Jurkat, Clone E6-1 (cell line): ENCODE results near the gene NCMAP.
A peak's percentile ranks its signal among the peaks of the same experiment; 100 is the strongest.

Experiments
- DNase-seq: peaks from one replicate; pipeline ENCODE4 v3.0.0-alpha.2; 2011; ENCODE audit warnings: low read depth, low spot score
- H3K4me3 ChIP-seq: 2 replicates; pipeline ENCODE4 v1.5.1; 2011; ENCODE audit warnings: mild to moderate bottlenecking, low read length, control low read depth, moderate library complexity

The NCMAP gene

DNA sequence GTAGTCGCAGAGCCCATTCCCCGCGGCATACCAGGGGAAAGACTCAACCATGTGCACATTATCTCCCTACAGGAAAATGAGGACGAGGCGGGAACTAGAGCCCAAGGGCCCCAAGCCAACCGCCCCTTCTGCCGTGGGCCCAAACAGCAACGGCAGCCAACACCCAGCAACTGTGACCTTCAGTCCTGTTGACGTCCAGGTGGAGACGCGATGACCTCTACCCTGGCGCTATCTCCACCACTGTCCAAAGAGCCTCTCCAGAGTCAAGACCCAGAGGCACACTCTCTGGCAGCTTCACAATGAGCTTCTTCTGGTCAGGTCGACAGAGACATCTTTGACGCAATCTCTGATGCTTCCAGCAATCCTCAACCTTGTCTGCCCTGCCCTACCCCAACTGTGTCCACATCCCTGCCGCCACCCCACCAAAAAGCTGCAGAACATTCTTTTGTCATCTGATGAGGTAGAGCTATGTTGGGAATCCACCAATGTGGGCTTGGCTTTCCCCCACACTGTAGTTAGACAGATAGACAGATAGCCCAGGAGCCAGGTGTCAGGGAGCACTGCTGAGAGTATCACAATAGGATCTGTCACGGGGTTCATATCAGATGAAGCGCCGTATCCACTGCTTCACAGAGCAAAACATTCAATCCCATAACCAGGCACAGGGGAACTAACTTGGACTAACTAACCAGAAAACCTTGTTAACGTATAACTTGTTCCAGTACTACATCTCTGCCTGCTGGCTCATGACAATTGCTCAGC is 49.8 kb downstream of the NCMAP start:
- DNase-seq, result no peak
- no peak overlapping the region for H3K4me3 ChIP-seq

DNA sequence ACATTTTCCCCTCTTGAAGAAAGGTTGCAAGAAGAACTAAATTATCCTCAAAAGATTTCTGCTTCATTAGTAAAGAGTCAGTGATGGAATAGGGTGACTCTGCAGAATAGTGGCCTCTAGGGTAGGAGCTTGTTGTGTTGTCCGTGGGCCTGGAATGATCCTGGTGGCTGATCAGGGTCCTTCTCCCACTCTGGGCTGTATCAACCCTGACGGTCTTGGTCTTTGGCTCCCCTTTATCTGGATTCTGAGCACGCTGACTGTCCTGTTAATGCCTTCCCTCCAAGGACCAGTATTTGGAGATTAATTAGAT is 50.4 kb downstream of the NCMAP start:
- H3K4me3 ChIP-seq, result no peak overlapping the region
- DNase-seq, result no peak

- DNase-seq, result no peak
These were observed 50.7 kb downstream of the NCMAP start for GRCh38 chr1:24606621-24607020.

DNA sequence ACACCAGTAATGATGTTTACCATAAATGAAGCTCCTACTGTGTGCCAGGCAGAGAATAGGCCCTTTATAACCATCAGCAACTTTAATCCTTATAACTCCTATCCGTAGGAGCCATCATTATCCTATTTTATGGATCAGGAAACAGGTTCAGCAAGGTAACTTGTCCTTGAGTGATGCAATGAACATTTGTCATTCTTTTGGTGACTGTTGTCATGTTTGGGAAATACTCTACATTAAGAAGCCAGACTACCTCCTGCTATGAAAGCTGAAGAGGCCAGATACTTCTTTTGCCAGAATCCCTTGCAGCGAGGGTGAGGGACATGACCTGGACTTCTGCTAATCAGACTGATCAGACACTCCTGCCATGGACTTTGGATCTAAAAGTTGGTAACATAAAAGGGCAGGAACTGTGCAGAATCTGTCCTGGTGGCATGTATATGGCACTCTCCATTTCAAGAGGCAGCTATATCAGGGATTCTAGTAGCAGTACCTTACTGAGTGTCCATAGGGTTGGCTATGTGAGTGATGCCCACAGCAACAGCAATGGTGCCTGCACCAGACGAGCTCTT is 54.1 kb downstream of the NCMAP start:
- no peak for DNase-seq
- H3K4me3 ChIP-seq, result no peak overlapping the region

More at GRCh38 chr1:24606621-24607020, 50.7 kb downstream of the NCMAP start:
- no peak overlapping the region for H3K4me3 ChIP-seq

DNA sequence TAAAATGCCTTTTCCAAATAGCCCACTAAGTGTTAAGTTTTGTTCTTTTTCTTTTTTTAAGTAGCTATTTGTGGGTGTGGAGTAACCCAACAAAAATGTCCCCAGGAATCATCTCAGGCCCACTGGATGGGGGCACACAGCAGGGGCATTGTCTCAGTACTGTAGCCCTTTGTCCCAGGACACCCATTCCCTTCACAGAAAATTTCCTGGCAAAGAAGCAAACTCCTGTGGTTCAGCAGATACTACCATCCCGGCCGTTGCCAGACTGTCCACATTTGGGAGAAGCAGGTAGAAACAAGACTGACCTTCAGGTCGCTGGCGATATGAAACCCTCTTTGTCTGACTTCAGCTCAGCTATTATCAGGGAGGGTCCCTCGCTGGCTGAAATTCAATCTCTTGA is 63.5 kb downstream of the NCMAP start:
- H3K4me3 ChIP-seq, result no peak overlapping the region
- DNase-seq, result no peak

DNA sequence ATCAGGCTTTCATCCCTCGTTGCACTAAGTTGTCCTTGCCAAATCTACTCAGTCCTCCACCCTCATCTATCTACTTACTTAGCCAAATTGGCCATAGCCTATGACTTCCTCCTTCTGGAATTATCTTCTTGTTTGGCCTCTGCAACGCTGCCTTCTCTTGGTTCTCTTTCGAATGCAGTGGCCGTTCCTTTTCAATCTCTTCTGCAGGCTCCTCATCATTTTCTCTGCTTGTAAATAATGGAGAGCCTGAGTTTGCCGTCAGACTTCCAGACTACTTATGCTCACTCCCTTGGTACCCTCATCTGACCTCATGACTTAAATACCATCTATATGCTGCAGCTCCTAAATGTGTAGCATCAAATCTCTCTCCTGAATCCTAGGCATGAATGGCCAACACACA is 64.8 kb downstream of the NCMAP start:
- H3K4me3 ChIP-seq, result no peak overlapping the region
- no peak for DNase-seq

GRCh38 chr1:24621121-24621520 is 65.2 kb downstream of the NCMAP start:
- H3K4me3 ChIP-seq, result no peak overlapping the region
- no peak for DNase-seq

DNA sequence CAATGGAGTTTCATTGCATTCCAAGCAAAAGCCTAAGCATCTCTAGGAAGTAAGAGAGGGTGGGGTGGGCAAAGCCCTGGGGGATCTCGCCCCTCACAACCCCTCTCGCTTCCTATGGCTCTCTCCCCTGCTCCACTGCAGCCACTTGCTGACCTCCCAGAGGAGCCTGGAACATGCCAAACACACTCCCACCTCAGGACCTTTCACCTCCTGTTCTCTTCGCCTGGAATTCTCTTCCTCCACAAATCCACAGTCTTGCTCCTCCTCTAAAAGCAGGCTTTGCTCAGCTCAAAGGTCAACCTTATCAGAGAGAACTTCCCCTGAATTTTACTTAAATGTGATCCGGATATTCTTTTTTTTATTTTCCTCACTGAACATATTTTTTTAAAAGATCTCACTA is 66.3 kb downstream of the NCMAP start:
- no peak overlapping the region for H3K4me3 ChIP-seq
- no peak for DNase-seq

DNA sequence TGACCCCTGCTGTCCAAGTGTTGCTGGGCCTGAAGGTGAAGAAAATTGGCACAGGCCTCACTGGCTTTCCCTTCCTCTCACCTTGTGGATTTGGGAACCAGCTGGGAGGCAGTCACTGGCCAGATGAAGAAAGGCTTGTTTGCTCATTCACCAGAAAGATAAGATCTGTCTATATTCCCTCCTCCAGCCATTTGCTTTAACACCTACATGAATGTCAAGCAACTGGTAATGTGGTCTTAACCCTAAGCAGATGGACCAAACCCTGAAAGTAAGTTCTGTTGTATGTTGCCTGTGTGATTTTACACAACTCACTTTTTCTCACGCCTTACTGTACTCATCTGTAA is 76.9 kb downstream of the NCMAP start:
- no peak overlapping the region for H3K4me3 ChIP-seq
- no peak for DNase-seq

DNA sequence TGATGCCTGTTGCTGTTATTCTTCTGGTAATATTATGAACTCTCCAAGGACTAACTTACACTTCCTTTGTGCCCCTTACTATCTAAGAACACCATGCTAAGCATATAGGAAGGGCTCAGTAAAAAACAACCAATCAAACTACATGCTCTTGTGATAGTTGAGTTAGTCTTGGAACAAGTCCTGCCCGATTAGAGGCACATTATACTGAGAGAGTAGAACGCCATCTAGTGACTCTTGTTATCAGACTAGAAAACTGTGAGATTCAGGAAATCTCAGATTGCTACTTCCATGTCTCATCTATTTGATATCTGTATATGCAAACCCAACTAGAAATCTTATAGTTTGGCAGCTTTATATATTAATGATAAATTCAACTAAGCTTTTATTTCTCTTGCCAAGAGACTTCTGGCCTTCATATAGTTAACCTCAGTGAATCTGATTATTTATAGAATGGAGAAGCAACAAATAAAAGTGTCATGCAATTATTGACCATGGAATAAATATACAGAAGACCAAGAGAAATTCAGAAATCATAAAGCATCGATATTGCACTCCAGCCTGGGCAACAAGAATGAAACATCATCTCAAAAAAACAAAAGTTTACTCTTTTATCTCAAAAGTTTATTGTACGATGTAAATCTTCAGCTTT is 79.4 kb downstream of the NCMAP start:
- DNase-seq, result peak; percentile 68
- H3K4me3 ChIP-seq, result no peak overlapping the region

DNA sequence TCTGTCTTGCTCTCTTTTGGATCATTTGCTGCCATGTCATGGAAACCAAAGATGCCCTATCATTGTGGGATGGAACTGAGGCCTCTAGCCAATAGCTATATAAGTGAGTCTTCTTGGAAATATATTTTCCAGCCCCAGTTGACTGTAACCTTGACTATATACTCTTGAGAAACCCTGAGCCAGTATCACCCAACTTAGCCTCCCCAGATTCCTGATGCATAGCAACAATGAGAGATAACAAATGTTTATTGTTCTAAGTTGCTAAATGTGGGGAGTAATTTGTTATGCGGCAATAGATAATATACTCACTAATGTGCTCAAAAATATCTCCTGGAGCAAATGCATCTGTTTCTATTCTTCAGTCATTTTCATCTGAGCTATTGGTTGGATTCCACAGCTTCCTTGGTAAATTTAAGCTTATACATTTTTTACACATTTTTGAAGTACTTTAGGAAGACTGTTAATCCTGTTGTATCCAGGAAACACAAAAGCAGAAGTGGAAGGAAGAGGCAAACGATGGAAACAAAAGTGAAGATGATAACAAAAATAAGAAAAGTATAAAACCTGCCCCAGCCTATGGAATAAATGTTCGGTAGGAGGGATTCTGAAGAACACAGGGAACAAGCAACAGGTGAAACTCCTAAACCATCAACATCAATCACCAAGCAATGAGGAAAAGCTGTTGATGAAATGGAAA is 80.9 kb downstream of the NCMAP start:
- H3K4me3 ChIP-seq, result no peak overlapping the region
- no peak for DNase-seq

- H3K4me3 ChIP-seq, result no peak overlapping the region
- no peak for DNase-seq
These were observed 83.2 kb downstream of the NCMAP start for GRCh38 chr1:24639094-24639493.

DNA sequence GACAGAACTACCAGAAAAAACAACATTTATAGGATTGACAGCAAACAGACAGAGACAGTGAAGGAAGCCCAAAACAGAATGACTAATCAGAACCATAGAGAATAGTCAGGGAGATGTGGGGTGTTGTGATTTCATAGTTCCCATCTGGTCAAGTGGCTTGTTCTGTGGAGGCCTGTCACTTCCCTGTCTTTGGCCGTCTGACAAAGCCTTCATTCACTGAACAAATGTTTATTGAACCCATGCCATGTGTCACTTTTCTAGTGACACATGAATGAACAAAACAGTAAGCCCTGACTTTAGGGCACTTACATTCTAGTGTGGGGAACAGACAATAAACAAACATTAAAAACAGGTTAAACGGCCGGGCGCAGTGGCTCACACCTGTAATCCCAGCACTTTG is 84.0 kb downstream of the NCMAP start:
- no peak for DNase-seq
- no peak overlapping the region for H3K4me3 ChIP-seq

DNA sequence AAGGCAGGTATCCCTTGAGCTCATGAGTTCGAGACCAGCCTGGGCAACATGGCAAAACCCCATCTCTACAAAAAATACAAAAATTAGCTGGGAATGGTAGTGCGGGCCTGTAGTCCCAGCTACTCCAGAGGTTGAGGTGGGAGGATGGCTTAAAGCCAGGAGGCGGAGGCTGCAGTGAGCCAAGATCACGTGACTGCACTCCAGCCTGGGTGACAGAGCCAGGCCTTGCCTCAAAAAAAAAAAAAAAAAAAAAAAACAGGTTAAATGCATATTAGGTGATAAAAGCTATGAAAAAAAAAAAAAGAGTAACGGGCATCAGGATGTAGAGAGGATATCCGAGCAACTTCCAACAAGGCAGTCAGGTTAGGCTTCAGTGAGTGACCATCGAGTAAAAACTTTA is 84.4 kb downstream of the NCMAP start:
- DNase-seq, result no peak
- H3K4me3 ChIP-seq, result no peak overlapping the region

- H3K4me3 ChIP-seq, result peak overlapping the region; percentile 97
- no peak for DNase-seq
These were observed 85.8 kb downstream of the NCMAP start for GRCh38 chr1:24641646-24642151.

DNA sequence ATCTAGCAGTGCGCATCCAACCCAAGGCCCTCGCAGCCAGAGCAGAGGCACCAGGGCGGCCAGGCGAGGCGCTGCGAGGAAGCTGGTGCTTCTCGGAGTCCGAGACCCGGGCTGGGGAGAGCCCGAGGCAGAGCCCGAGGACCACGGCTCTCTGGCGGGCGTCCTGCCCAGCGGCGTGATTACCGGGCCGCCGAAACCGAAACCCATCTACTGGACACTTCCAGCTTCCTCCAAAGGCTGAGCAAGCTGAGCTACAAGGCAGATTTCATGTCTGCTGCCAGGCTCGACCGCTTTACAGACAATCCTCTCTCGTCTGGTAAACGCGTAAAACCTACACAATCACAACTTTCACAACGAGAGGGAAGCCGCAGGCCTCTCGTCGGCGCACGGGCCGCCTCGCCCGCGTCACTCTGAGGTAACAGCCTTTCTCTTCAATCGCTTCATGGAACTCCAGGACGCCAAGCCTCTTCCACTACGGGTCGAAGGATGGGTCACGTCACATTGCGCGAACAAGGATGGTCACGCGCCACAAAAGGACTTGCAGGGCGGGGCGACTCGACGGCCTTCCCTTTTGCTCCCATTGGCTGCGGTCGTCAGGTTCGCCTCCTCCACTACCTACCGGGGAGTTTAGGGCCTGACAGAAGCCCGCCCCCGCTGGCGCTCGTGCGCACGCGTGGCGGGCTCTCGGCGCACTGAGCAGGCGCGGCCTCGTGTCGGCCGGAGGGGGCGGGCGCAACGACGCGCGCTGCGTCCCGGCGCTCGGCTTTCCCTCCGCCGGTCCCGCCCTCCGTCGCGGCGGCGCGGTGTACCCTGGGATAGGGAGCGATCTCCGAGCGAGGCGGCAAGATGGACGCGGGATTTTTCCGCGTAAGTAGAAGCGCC is 86.8 kb downstream of the NCMAP start, which contains the start of gene SRRM1:
SRRM1 (plus strand) TSS at position 822 of the 882 bp plus-strand sequence; CDS start at position 847, 25 bp downstream.
- DNase-seq, result peak; percentile 100

DNA sequence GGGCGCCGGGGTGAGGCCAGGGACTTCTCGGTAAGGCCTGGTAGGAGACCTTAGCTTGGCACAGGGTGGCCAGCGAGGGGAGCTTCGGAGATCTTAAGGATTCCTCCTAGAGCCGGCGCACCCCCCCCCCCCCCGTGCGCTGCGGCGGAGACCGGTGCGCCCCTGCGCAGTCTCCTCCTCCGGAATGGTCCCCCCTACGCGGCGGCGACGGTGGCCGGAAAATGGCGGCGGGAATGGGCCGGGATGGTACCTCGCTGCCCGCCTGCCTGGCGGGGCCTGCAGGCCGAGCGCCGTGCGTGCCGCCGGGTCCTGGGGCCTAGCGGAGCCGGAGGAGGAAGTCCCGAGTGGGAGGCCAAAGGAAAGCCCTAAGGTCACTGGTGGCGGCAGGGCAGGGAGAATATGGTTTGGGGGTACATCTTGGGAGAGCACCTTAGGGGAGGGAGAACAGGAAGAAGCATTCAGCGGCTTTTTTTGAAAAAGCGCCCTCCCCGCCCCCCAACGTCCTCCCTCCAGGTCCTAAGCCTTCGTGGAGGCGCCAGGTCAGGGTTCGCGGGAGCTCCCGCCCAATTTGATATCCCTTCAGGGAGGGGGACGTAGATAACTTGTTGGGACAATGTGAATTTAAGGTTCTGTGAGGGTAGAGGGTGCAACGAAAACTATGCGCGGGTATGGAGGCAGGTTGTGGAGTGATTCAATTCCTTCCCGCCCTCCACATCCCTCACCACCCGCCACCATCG is 87.6 kb downstream of the NCMAP start:
- peak; percentile 11 for DNase-seq
- peak overlapping the region; percentile 91 for H3K4me3 ChIP-seq

More for the DNA sequence above, 86.8 kb downstream of the NCMAP start, which contains the start of gene SRRM1:
- peak within 1 kb of the TSS; percentile 97 for H3K4me3 ChIP-seq

- no peak for DNase-seq
These were observed 88.2 kb downstream of the NCMAP start for GRCh38 chr1:24644100-24644384.

More at GRCh38 chr1:24644100-24644384, 88.2 kb downstream of the NCMAP start:
- H3K4me3 ChIP-seq, result peak overlapping the region; percentile 91
